Prostate gland (tissue), 2 donors: Measurements from ENCODE around the gene TEX2.

Experiments
- CTCF ChIP-seq, 4 experiments: fragments of 200-600 bp in 2 of 4; fragments of 450-650 bp in 2 of 4; sonication (generic) in 2 of 4; IDR thresholded peaks; 1 replicate in 3 of 4; 2 replicates in 1 of 4; pipeline ENCODE4 v1.5.1; 2016 to 2019; ENCODE audit warnings: antibody characterized with exemption in 4 of 4, mild to moderate bottlenecking in 2 of 4, moderate library complexity in 2 of 4
- POLR2A ChIP-seq: fragments of 450-650 bp; IDR thresholded peaks from one replicate; pipeline ENCODE4 v1.6.1; 2016; ENCODE audit warnings: antibody characterized with exemption, mild to moderate bottlenecking
- POLR2AphosphoS5 ChIP-seq: sonication (generic); formaldehyde crosslinking; IDR thresholded peaks from one replicate; pipeline ENCODE4 v1.6.1; 2017; ENCODE audit warnings: antibody characterized with exemption

GRCh38 chr17:64128787-64129514 lies 134.1 kb downstream of the TEX2 start:
- TF ChIP-seq CTCF (IDR thresholded peaks at IDR 0.05) (peak in 1 of 4 experiments; percentile 3), POLR2A (no peak), POLR2AphosphoS5 (peak; percentile 66)
